ENCODE results near the gene STXBP5. TPM values are rescaled to one million over a fixed set of nuclear protein-coding genes. Genes with fewer than 3 reads are reported as not detected.

The STXBP5 gene
- total and polyA plus RNA-seq, 2 donors (not counting 1 experiment from before 2014, with no cell fraction given) = 4.6 to 24.1 TPM

- no peak for TF ChIP-seq EZH2 (IDR thresholded peaks at IDR 0.05; ENCODE audit: borderline replicate concordance, insufficient read depth, low read depth, low read length, poor library complexity, severe bottlenecking)
- no peak for TF ChIP-seq CTCF (IDR thresholded peaks at IDR 0.05)
- Histone ChIP-seq H3K4me1 (ENCODE audit: control insufficient read depth in 2 of 2, insufficient read depth in 2 of 2, low read length in 2 of 2) (no peaks in the 10 kb centered on the region), H3K79me2 (ENCODE audit: control insufficient read depth, insufficient read depth, low read length) (no peaks in the 10 kb centered on the region), H3K4me3 (ENCODE audit: control extremely low read depth in 1 of 5, extremely low read depth in 1 of 5, insufficient read depth in 1 of 5, low read depth in 2 of 5, low read length in 4 of 5) (no peak overlapping the region), H3K9ac (ENCODE audit: low read length) (no peak overlapping the region), H3K4me2 (replicated peaks; ENCODE audit: low read depth, low read length, poor library complexity, severe bottlenecking) (no peak overlapping the region), H3K9me3 (ENCODE audit: control extremely low read depth in 1 of 3, control insufficient read depth in 2 of 3, insufficient read depth in 1 of 3, low read length in 2 of 3) (no peaks in the 10 kb centered on the region), H4K20me1 (ENCODE audit: control insufficient read depth, insufficient read depth, low read length, poor library complexity, severe bottlenecking) (no peaks in the 10 kb centered on the region), H2AFZ (ENCODE audit: insufficient read depth, low read depth, low read length, poor library complexity, severe bottlenecking) (no peak overlapping the region), H3K27ac (ENCODE audit: low read length in 2 of 2) (no peak overlapping the region), H3K36me3 (replicated peaks in 1 of 2; ENCODE audit: control extremely low read depth in 1 of 2, control insufficient read depth in 1 of 2, extremely low read depth in 1 of 2, insufficient read depth in 2 of 2, low read length in 1 of 2) (peaks cover 3 to 6% of the 10 kb centered on the region in 2 experiments), H3K27me3 (replicated peaks in 1 of 4; ENCODE audit: control extremely low read depth in 1 of 4, control insufficient read depth in 3 of 4, insufficient read depth in 4 of 4, low read length in 3 of 4) (no peaks in the 10 kb centered on the region)
- CTCF ChIA-PET = no interaction called here
- Mint-ChIP-seq H3K9me3 (ENCODE audit: insufficient read depth) (no peaks in the 10 kb centered on the region), H3K4me1 (no peaks in the 10 kb centered on the region), H3K27ac (no peak overlapping the region), H3K27me3 (no peaks in the 10 kb centered on the region), H3K4me3 (no peak overlapping the region)
- WGBS (ENCODE audit: insufficient coverage) = no CpG with 5 or more reads among the region's 2 CpGs
- DNase-seq (no peak), ATAC-seq (ENCODE audit: low read depth) (no peak)
- intact Hi-C loops (cut with micrococcal nuclease) = no loop called here
- POLR2A ChIA-PET = no interaction called here
Observed at GRCh38 chr6:147345902-147346301, 141.7 kb downstream of the STXBP5 start.

- Histone ChIP-seq H3K36me3 (replicated peaks in 1 of 2; ENCODE audit: control extremely low read depth in 1 of 2, control insufficient read depth in 1 of 2, extremely low read depth in 1 of 2, insufficient read depth in 2 of 2, low read length in 1 of 2) (peaks cover 3 to 6% of the 10 kb centered on the region in 2 experiments), H3K4me3 (ENCODE audit: control extremely low read depth in 1 of 5, extremely low read depth in 1 of 5, insufficient read depth in 1 of 5, low read depth in 2 of 5, low read length in 4 of 5) (no peak overlapping the region), H3K4me1 (ENCODE audit: control insufficient read depth in 2 of 2, insufficient read depth in 2 of 2, low read length in 2 of 2) (no peaks in the 10 kb centered on the region), H3K27ac (ENCODE audit: low read length in 2 of 2) (no peak overlapping the region), H4K20me1 (ENCODE audit: control insufficient read depth, insufficient read depth, low read length, poor library complexity, severe bottlenecking) (no peaks in the 10 kb centered on the region), H3K27me3 (replicated peaks in 1 of 4; ENCODE audit: control extremely low read depth in 1 of 4, control insufficient read depth in 3 of 4, insufficient read depth in 4 of 4, low read length in 3 of 4) (no peaks in the 10 kb centered on the region), H3K9ac (ENCODE audit: low read length) (no peak overlapping the region), H3K79me2 (ENCODE audit: control insufficient read depth, insufficient read depth, low read length) (no peaks in the 10 kb centered on the region), H2AFZ (ENCODE audit: insufficient read depth, low read depth, low read length, poor library complexity, severe bottlenecking) (no peak overlapping the region), H3K4me2 (replicated peaks; ENCODE audit: low read depth, low read length, poor library complexity, severe bottlenecking) (no peak overlapping the region), H3K9me3 (ENCODE audit: control extremely low read depth in 1 of 3, control insufficient read depth in 2 of 3, insufficient read depth in 1 of 3, low read length in 2 of 3) (no peaks in the 10 kb centered on the region)
- Mint-ChIP-seq H3K4me1 (no peaks in the 10 kb centered on the region), H3K9me3 (ENCODE audit: insufficient read depth) (no peaks in the 10 kb centered on the region), H3K27ac (no peak overlapping the region), H3K4me3 (no peak overlapping the region), H3K27me3 (no peaks in the 10 kb centered on the region)
- DNase-seq (no peak), ATAC-seq (ENCODE audit: low read depth) (no peak)
- TF ChIP-seq EZH2 (IDR thresholded peaks at IDR 0.05; ENCODE audit: borderline replicate concordance, insufficient read depth, low read depth, low read length, poor library complexity, severe bottlenecking) (no peak), CTCF (IDR thresholded peaks at IDR 0.05) (no peak)
- no CpG with 5 or more reads among the region's 2 CpGs for WGBS (ENCODE audit: insufficient coverage)
- intact Hi-C loops (cut with micrococcal nuclease) = no loop called here
- ChIA-PET POLR2A (no interaction called here), CTCF (no interaction called here)
Observed at GRCh38 chr6:147347179-147347881, 143.1 kb downstream of the STXBP5 start.
